Activated CD4-positive, alpha-beta T cell treated with anti-CD3 and anti-CD28 coated beads, Interleukin-2, amount 10 ng/mL, durations not matched to agents 7 days and 5 days (primary cell): ENCODE data around the gene AGAP2. TPM values are rescaled to one million over a fixed set of nuclear protein-coding genes. Genes with fewer than 3 reads are reported as not detected.

Experiments
- CTCF ChIA-PET: fragments of 350-600 bp; sonication (Branson Sonifier 250); formaldehyde crosslinking; loops from one replicate; lab custom pipeline; 2021; ENCODE audit warnings: antibody characterized with exemption; lab: Charles Lee
- POLR2A ChIA-PET: fragments of 350-600 bp; sonication (Branson Sonifier 250); formaldehyde crosslinking; loops from one replicate; lab custom pipeline; 2021; ENCODE audit warnings: antibody characterized with exemption; lab: Charles Lee
- DNase-seq: peaks from one replicate; pipeline ENCODE4 v3.0.0-alpha.2; 2020
- H3K27ac Mint-ChIP-seq: one replicate; pipeline ENCODE4 v1.8.0; 2021; ENCODE audit warnings: mild to moderate bottlenecking, moderate library complexity, mixed read lengths
- H3K27me3 Mint-ChIP-seq: one replicate; pipeline ENCODE4 v1.8.0; 2021; ENCODE audit warnings: mixed read lengths
- H3K36me3 Mint-ChIP-seq: one replicate; pipeline ENCODE4 v1.8.0; 2021; ENCODE audit warnings: low read depth, mixed read lengths
- H3K4me1 Mint-ChIP-seq: one replicate; pipeline ENCODE4 v1.8.0; 2021; ENCODE audit warnings: mixed read lengths
- H3K4me3 Mint-ChIP-seq: one replicate; pipeline ENCODE4 v1.8.0; 2021; ENCODE audit warnings: mild to moderate bottlenecking, moderate library complexity, mixed read lengths
- H3K9me3 Mint-ChIP-seq: one replicate; pipeline ENCODE4 v1.8.0; 2021; ENCODE audit warnings: mixed read lengths
- total RNA-seq, 2 experiments: library from RNA; stranded (reverse); gene quantifications; one replicate each; pipeline ENCODE4 v1.2.3, GENCODE V29; 2021

The AGAP2 gene
- total RNA-seq, 2 experiments from 2014 or later, result 72.6 to 73.3 TPM

- H3K36me3 Mint-ChIP-seq, result peaks cover 47% of the 10 kb centered on the region
- H3K4me1 Mint-ChIP-seq, result peaks cover 33% of the 10 kb centered on the region
- no peak overlapping the region for H3K4me3 Mint-ChIP-seq
- POLR2A ChIA-PET, result no interaction called here
- H3K9me3 Mint-ChIP-seq, result no peaks in the 10 kb centered on the region
- DNase-seq, result no peak
- no peaks in the 10 kb centered on the region for H3K27me3 Mint-ChIP-seq
- no peak overlapping the region for H3K27ac Mint-ChIP-seq
- CTCF ChIA-PET, result no interaction called here
Observed at GRCh38 chr12:57737467-57738460, 778 bp downstream of the AGAP2 start.

GRCh38 chr12:57736741-57737466 is 1.6 kb downstream of the AGAP2 start:
- Mint-ChIP-seq H3K27me3 (no peaks in the 10 kb centered on the region), H3K4me1 (peaks cover 29% of the 10 kb centered on the region), H3K27ac (no peak overlapping the region), H3K4me3 (no peak overlapping the region), H3K36me3 (peaks cover 56% of the 10 kb centered on the region), H3K9me3 (no peaks in the 10 kb centered on the region)
- ChIA-PET CTCF (interaction anchor here (0.9 kb wide), 1 partner anchor 10 kb away, joined by 3 read pairs; no protein-coding TSS in a partner anchor), POLR2A (no interaction called here)
- no peak for DNase-seq

- ChIA-PET CTCF (interaction anchor here (0.9 to 1.5 kb wide), 2 partner anchors 9 to 21 kb away, joined by 3 to 5 read pairs; no protein-coding TSS in a partner anchor), POLR2A (no interaction called here)
- no peak for DNase-seq
- no peak overlapping the region for H3K27ac Mint-ChIP-seq
- H3K27me3 Mint-ChIP-seq, result no peaks in the 10 kb centered on the region
- H3K4me3 Mint-ChIP-seq, result no peak overlapping the region
- no peaks in the 10 kb centered on the region for H3K9me3 Mint-ChIP-seq
- H3K4me1 Mint-ChIP-seq, result peaks cover 26% of the 10 kb centered on the region
- peaks cover 61% of the 10 kb centered on the region for H3K36me3 Mint-ChIP-seq
Observed at GRCh38 chr12:57735952-57736740, 2.4 kb downstream of the AGAP2 start.

- Mint-ChIP-seq H3K36me3 (peaks cover 62% of the 10 kb centered on the region), H3K4me1 (peaks cover 19% of the 10 kb centered on the region), H3K27ac (no peak overlapping the region)
Observed at GRCh38 chr12:57735198-57735855, 3.2 kb downstream of the AGAP2 start.

DNA sequence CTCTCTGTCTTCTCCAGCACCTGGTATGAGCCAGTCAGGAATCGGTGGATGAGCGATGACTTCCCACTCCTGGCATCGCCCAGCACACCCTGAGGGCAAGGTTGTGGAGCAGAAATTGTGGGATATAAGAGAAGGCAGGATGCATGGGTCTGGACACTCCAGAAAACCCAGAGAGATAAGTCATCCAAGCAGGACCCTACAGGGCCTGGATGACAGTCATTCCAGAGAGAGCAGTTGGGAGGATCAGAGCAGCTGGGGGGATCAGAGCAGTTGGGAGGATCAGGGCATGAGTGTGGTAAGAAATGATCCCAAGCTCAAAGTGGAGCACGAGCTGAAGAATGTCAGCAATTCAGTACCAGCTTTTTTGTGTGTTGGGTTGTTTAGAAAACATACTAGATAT is 4.0 kb downstream of the AGAP2 start:
- Mint-ChIP-seq H3K27me3 (no peaks in the 10 kb centered on the region), H3K36me3 (peaks cover 68% of the 10 kb centered on the region), H3K4me1 (peaks cover 13% of the 10 kb centered on the region), H3K27ac (no peak overlapping the region), H3K4me3 (no peak overlapping the region), H3K9me3 (no peaks in the 10 kb centered on the region)
- no peak for DNase-seq
- POLR2A ChIA-PET, result interaction anchor here (0.7 kb wide), 1 partner anchor 8 kb away, joined by 3 read pairs; no protein-coding TSS in a partner anchor
- CTCF ChIA-PET, result interaction anchor here (0.8 to 2.9 kb wide), 4 partner anchors 10 to 22 kb away, joined by 3 to 8 read pairs (median 6); partner anchors contain the start of gene TSPAN31

More at GRCh38 chr12:57735198-57735855, 3.2 kb downstream of the AGAP2 start:
- CTCF ChIA-PET, result interaction anchor here (0.8 to 2.9 kb wide), 4 partner anchors 9 to 22 kb away, joined by 3 to 8 read pairs (median 6); partner anchors contain the start of gene TSPAN31
- POLR2A ChIA-PET, result interaction anchor here (0.7 kb wide), 1 partner anchor 9 kb away, joined by 3 read pairs; no protein-coding TSS in a partner anchor
- Mint-ChIP-seq H3K27me3 (no peaks in the 10 kb centered on the region), H3K9me3 (no peaks in the 10 kb centered on the region), H3K4me3 (no peak overlapping the region)
- no peak for DNase-seq

GRCh38 chr12:57733928-57734327 is 4.6 kb downstream of the AGAP2 start:
- no peak overlapping the region for H3K27ac Mint-ChIP-seq

GRCh38 chr12:57732726-57733593 is 5.6 kb downstream of the AGAP2 start:
- no peak for DNase-seq
- ChIA-PET POLR2A (no interaction called here), CTCF (interaction anchor here (1.2 to 2.9 kb wide), 3 partner anchors 8 to 150 kb away, joined by 5 to 8 read pairs (median 5); no protein-coding TSS in a partner anchor)
- Mint-ChIP-seq H3K27ac (no peak overlapping the region), H3K4me3 (no peak overlapping the region), H3K27me3 (no peaks in the 10 kb centered on the region), H3K36me3 (peaks cover 74% of the 10 kb centered on the region), H3K9me3 (no peaks in the 10 kb centered on the region), H3K4me1 (peaks cover 6% of the 10 kb centered on the region)

More at GRCh38 chr12:57733928-57734327, 4.6 kb downstream of the AGAP2 start:
- Mint-ChIP-seq H3K27me3 (no peaks in the 10 kb centered on the region), H3K4me3 (no peak overlapping the region), H3K36me3 (peaks cover 67% of the 10 kb centered on the region), H3K9me3 (no peaks in the 10 kb centered on the region), H3K4me1 (peaks cover 7% of the 10 kb centered on the region)
- POLR2A ChIA-PET, result no interaction called here
- CTCF ChIA-PET, result interaction anchor here (2.9 kb wide), 1 partner anchor 12 kb away, joined by 8 read pairs; no protein-coding TSS in a partner anchor
- no peak for DNase-seq

- no peak for DNase-seq
- H3K4me1 Mint-ChIP-seq, result peaks cover 6% of the 10 kb centered on the region
- H3K4me3 Mint-ChIP-seq, result no peak overlapping the region
- peaks cover 79% of the 10 kb centered on the region for H3K36me3 Mint-ChIP-seq
- H3K27me3 Mint-ChIP-seq, result no peaks in the 10 kb centered on the region
- POLR2A ChIA-PET, result no interaction called here
- no peaks in the 10 kb centered on the region for H3K9me3 Mint-ChIP-seq
- CTCF ChIA-PET, result interaction anchor here (0.5 to 2.9 kb wide), 5 partner anchors 9 to 149 kb away, joined by 3 to 8 read pairs (median 5); partner anchors contain the start of gene OS9
- H3K27ac Mint-ChIP-seq, result no peak overlapping the region
Observed at GRCh38 chr12:57732270-57732669, 6.3 kb downstream of the AGAP2 start.

- H3K36me3 Mint-ChIP-seq, result peaks cover 80% of the 10 kb centered on the region
- no peak for DNase-seq
- no peaks in the 10 kb centered on the region for H3K27me3 Mint-ChIP-seq
- H3K4me3 Mint-ChIP-seq, result no peak overlapping the region
- no peak overlapping the region for H3K27ac Mint-ChIP-seq
- peaks cover 2% of the 10 kb centered on the region for H3K4me1 Mint-ChIP-seq
- CTCF ChIA-PET, result interaction anchor here (0.5 to 1.5 kb wide), 2 partner anchors 23 to 38 kb away, joined by 3 read pairs; partner anchors contain the start of gene OS9
- POLR2A ChIA-PET, result no interaction called here
- H3K9me3 Mint-ChIP-seq, result no peaks in the 10 kb centered on the region
Observed at GRCh38 chr12:57731411-57732080, 7.0 kb downstream of the AGAP2 start.

GRCh38 chr12:57730336-57731067 is 8.0 kb downstream of the AGAP2 start:
- H3K27ac Mint-ChIP-seq, result no peak overlapping the region
- POLR2A ChIA-PET, result no interaction called here
- no peaks in the 10 kb centered on the region for H3K9me3 Mint-ChIP-seq
- CTCF ChIA-PET, result interaction anchor here (0.9 to 1.5 kb wide), 2 partner anchors 24 to 37 kb away, joined by 3 read pairs; partner anchors contain the start of gene OS9
- H3K4me1 Mint-ChIP-seq, result peaks cover 3% of the 10 kb centered on the region
- no peak overlapping the region for H3K4me3 Mint-ChIP-seq
- H3K36me3 Mint-ChIP-seq, result peaks cover 82% of the 10 kb centered on the region
- H3K27me3 Mint-ChIP-seq, result no peaks in the 10 kb centered on the region
- DNase-seq, result no peak
